CD4-positive, alpha-beta T cell treated with Interleukin-1 beta for 1 hour (primary cell): Measurements from ENCODE around the gene TMEM229B.

Source experiments
- DNase-seq, 2 donors: peaks; one replicate each; pipeline ENCODE4 v3.0.0-alpha.2; 2020 to 2022

TMEM229B gene

DNA sequence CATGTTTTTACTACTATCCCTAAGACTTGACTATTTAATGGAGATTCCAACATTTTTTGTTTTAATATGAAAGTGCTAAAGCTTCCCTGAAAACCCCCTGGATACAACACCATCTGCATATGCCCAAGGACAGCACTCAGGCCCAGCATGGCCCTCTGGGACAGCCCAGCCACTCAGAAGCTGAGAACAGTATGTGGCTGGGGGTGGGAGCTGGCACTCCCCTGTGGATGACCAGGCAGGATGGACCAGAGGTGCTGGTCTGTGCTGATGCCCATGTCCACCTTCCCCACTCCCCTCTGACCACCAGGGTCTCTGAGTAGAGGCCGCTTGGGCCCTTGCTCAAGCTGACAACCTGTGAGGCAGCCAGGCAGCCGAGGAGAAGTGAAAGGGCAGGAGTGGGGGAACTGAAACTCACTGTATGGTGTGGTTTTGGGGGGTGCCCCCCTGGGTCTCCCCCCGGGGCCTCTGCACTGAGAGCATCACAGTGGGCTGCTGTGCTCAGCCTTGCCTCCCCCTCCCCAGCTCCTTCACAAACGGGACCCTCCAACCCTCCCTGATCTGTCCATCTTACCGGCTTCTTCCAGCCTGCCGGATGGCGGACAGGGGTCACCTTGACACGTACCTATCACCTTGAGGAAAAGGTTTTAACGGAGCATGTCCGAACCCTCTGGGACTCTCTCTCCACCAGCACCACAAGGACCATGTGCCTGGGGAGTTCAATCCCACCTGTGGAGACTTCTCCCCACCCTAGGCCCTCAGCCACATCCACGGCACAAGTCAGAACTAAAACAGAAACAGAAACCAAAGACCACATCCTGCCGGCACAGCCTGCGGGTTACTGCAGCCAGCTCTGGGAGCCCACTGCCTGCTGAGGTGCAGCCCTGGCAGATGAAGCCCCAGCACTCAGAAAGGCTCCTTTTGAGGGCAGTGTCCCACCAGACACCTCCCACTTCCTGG lies at the start of gene TMEM229B:
Gene TMEM229B (minus strand): TSS at position 785 of the 957 bp plus-strand sequence. CDS start 14,798 bp downstream, outside the sequence.
- DNase-seq, result peak; percentile 79 to 81

DNA sequence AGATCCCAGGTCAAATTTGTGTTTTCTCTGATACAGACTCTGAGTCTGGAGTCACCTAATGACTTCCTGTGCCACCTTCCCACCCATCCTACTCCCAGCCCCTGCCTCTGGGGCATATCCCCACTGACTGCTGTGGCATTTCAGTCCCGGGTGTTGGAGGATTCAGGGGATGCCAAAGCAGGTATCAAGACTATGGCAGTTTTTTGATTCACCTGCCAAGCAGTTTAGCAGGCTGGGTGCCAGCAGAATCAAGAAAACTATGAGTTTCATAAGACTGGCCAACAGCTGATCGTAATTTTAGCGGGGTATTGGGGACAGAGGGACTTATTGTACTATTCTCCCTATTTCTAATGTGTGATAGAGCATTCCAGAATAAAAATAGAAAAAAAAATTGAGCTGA lies 49.2 kb upstream of the TMEM229B start:
- DNase-seq, result no peak

GRCh38 chr14:67536087-67536486 lies 47.6 kb upstream of the TMEM229B start:
- no peak for DNase-seq

GRCh38 chr14:67533754-67534085 lies 45.2 kb upstream of the TMEM229B start:
- DNase-seq, result no peak

GRCh38 chr14:67532998-67533753 lies 44.7 kb upstream of the TMEM229B start, which contains the start of gene PLEKHH1:
PLEKHH1 (plus strand) TSS chr14:67533290; CDS start chr14:67541868, 8,578 bp downstream.
- peak; percentile 46 to 51 for DNase-seq

DNA sequence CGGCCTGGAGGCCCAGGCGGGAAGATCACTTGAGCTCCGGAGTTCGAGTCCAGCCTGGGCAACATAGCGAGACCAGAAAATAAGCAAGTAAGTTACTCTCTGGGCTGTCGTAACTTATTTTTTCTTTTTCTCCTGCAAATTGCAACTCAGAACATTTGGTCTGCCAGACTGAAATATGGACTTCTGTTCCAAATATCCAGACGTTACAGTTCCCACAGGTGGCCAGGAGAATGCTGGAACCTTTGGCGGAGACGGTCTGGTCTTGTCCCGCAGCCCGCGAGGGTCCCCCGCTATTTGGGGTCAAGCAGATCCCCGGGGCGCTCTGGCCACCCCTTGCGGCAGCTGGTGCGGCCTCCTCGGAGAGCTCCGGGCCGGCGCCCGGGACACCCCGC lies 44.1 kb upstream of the TMEM229B start:
- no peak for DNase-seq

GRCh38 chr14:67529947-67530935 lies 41.7 kb upstream of the TMEM229B start:
- DNase-seq, result no peak

GRCh38 chr14:67528276-67528675 lies 39.8 kb upstream of the TMEM229B start:
- DNase-seq, result no peak

DNA sequence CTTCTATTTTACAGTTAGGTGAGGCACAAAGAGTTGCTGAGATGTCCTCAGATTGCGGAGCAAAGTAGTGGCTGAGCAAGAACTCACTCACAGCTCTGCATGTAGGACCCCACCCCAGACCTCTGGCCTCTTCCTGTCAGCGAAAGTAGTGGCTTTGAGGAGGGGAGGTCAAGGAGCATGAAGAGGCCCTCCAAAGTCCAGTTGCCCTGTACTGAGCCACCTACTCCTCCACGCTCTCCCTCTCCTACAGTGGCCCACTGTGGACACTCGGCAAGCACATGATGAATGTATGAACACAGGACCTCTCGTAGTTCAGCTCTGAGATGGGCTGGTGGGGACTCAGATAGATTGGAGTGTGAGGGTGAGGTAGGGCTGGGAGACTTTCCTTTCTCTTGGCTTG lies 39.2 kb upstream of the TMEM229B start:
- no peak for DNase-seq

DNA sequence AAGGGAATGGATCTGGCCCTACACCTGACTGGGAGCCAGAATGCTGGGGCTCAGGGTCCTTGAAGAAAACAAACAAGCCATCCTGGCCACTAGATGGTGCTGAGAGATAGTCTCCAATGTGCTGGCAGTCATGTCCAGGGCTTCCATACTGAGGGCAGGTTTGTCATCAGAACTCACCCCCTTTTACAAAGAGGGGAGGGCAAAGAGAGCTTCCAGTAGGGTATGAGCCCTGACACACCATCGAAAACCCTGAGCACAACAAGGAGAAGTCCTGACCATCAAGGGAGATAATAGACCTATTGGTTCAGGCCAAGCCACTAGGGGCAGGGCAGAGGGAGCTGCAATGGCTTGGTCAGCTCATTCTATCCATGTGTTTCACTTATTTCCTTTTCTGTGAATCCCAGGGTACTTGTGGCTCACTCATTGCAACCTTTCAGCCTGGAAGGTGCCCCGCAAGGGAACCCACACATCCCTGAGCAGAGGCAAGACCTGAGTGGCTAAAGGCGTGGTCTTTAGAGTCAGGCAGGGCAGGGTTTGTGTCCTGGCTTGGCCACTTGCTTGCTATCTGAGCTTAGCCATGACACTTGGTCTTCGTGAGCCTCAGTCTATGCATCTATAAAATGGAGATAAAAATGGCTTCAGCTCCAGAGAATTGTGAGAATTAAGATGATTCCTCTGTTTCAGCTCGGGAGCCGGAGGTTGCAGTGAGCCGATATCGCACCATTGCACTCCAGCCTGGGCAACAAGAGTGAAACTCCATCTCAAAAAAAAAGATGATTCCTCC lies 38.3 kb upstream of the TMEM229B start:
- DNase-seq, result peak; percentile 29 to 55

GRCh38 chr14:67526181-67526580 lies 37.7 kb upstream of the TMEM229B start:
- no peak for DNase-seq

GRCh38 chr14:67525389-67525788 lies 36.9 kb upstream of the TMEM229B start:
- DNase-seq, result no peak

GRCh38 chr14:67524634-67524963 lies 36.1 kb upstream of the TMEM229B start:
- no peak for DNase-seq

- DNase-seq, result no peak
Measured at GRCh38 chr14:67523764-67524633, 35.5 kb upstream of the TMEM229B start.

DNA sequence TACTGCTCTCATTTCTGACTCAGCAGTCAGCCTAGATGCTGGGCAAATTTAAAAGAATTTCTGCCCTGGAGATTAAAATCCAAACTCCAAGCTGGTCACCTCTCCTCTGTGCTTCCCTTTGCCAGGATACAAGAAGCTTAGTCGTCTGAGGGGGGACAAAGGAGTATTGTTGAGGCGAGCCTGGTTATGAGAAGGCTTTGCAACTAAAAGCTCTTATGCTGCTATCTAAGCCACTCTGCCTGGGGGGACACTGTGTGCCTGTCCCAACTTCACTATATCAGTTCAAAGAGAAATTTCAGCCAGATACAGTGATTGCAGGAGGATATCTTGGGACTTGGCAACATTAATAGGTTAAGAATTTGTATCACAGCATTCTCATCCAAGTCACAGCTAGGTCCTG lies 33.7 kb upstream of the TMEM229B start:
- no peak for DNase-seq

GRCh38 chr14:67520482-67520881 lies 32.0 kb upstream of the TMEM229B start:
- no peak for DNase-seq

GRCh38 chr14:67519406-67519805 lies 30.9 kb upstream of the TMEM229B start:
- DNase-seq, result no peak

- DNase-seq, result no peak
Measured at GRCh38 chr14:67517083-67517482, 28.6 kb upstream of the TMEM229B start.

DNA sequence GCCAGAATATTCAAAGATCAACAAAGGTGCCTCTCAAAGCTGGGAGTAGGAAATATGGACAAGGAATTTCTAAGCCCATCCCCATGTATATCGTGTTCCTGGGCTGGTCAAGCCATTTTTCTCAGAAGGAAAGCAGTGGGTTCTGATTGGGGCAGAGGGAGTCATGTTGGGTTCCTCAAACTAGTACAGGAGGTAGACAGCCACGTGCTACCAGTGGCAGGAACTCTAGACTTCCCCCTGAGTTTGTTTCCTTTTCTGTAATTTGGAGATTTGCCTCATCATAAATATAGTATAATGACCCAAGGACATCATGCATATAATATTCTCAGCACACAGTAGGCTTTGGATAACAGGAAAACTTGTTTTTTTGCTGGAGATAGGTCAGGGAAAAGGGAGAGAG lies 28.2 kb upstream of the TMEM229B start:
- no peak for DNase-seq

GRCh38 chr14:67515386-67516079 lies 27.0 kb upstream of the TMEM229B start:
- DNase-seq, result no peak
